Chondrocyte (in vitro differentiated cells): Measurements from ENCODE around the gene IGFL4. TPM values are rescaled to one million over a fixed set of nuclear protein-coding genes. Genes with fewer than 3 reads are reported as not detected.

ENCODE experiments used
- DNase-seq: peaks from one replicate; pipeline ENCODE4 v3.0.0; 2021; ENCODE audit warnings: mixed read lengths, low spot score
- H3K27ac Mint-ChIP-seq: one replicate; pipeline ENCODE4 v1.8.0; 2021; ENCODE audit warnings: mild to moderate bottlenecking, moderate library complexity, mixed read lengths; ENCODE audit not compliant: unreplicated experiment
- H3K27me3 Mint-ChIP-seq: 2 replicates; pipeline ENCODE4 v1.8.0; 2021; ENCODE audit warnings: low read depth, mixed read lengths
- H3K36me3 Mint-ChIP-seq: 2 replicates; pipeline ENCODE4 v1.8.0; 2021; ENCODE audit warnings: low read depth, mixed read lengths
- H3K4me1 Mint-ChIP-seq: 2 replicates; pipeline ENCODE4 v1.8.0; 2021; ENCODE audit warnings: low read depth, mild to moderate bottlenecking, mixed read lengths
- H3K4me3 Mint-ChIP-seq: one replicate; pipeline ENCODE4 v1.8.0; 2021; ENCODE audit warnings: mild to moderate bottlenecking, moderate library complexity, mixed read lengths; ENCODE audit not compliant: unreplicated experiment
- H3K9me3 Mint-ChIP-seq: 2 replicates; pipeline ENCODE4 v1.8.0; 2021; ENCODE audit warnings: low read depth, mixed read lengths
- total RNA-seq: library from RNA; stranded (reverse); gene quantifications from 3 replicates; pipeline ENCODE4 v1.2.1, GENCODE V29; 2021
- TF ChIP-seq, protein P1 (sequence below): fragments of 200-600 bp; sonication (generic); IDR thresholded peaks from 2 replicates; pipeline ENCODE4 v1.5.0; 2021; ENCODE audit warnings: antibody characterized with exemption, mild to moderate bottlenecking, moderate library complexity

IGFL4 gene
- total RNA-seq, 1 donor from 2014 or later = not detected

DNA sequence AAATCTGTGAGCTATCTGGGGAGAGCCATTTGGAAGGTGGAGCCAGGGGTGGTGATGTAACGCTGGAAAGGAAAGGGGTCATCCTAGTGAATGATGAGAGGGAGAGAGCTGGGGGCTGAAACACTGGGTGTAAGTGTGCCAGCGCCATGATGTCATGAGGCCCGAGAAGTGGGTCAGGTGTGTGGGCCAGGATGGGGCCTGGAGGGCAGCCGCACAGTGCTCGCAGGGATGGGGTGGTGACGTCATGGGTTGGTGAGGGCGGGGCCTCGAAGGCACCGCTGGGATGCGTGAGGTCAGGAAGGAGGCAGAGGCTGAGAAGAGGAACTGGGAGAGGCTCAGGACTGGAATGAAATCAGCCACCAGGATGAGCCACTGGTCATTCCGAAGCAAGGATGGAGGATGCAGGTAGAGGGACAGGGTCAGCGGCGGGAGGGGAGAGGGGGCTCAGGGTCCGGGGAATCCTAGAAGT is 41.1 kb downstream of the IGFL4 start:
- Mint-ChIP-seq H3K27ac (no peak overlapping the region), H3K4me3 (no peak overlapping the region), H3K27me3 (peaks cover 8% of the 10 kb centered on the region), H3K9me3 (no peaks in the 10 kb centered on the region), H3K36me3 (peaks cover 6% of the 10 kb centered on the region), H3K4me1 (peaks cover 13% of the 10 kb centered on the region)
- no peak for DNase-seq
- TF ChIP-seq, protein P1, sequence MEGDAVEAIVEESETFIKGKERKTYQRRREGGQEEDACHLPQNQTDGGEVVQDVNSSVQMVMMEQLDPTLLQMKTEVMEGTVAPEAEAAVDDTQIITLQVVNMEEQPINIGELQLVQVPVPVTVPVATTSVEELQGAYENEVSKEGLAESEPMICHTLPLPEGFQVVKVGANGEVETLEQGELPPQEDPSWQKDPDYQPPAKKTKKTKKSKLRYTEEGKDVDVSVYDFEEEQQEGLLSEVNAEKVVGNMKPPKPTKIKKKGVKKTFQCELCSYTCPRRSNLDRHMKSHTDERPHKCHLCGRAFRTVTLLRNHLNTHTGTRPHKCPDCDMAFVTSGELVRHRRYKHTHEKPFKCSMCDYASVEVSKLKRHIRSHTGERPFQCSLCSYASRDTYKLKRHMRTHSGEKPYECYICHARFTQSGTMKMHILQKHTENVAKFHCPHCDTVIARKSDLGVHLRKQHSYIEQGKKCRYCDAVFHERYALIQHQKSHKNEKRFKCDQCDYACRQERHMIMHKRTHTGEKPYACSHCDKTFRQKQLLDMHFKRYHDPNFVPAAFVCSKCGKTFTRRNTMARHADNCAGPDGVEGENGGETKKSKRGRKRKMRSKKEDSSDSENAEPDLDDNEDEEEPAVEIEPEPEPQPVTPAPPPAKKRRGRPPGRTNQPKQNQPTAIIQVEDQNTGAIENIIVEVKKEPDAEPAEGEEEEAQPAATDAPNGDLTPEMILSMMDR = no peak

DNA sequence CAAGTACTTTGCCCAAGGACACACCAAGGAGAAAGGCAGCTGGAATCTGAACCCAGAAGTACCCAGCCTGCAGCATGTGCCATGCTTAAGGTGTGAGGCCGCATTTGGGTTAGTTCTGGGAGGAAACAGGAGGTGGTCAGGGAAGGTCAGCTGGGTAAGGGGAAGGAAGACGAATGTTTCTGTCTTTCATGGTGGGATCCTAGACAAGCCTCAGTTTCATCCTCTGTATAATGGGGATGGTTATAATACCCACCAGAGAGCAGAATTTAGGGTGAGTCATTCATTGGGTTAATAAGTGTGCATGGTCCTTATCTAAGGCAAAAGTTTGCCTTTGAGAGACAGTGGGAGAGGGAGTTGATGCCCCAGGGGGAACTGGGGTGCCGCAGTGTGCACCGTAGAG is 42.0 kb downstream of the IGFL4 start:
- no peaks in the 10 kb centered on the region for H3K9me3 Mint-ChIP-seq
- TF ChIP-seq, protein P1 = no peak
- H3K27ac Mint-ChIP-seq = no peak overlapping the region
- peaks cover 13% of the 10 kb centered on the region for H3K4me1 Mint-ChIP-seq
- no peak for DNase-seq
- peaks cover 6% of the 10 kb centered on the region for H3K36me3 Mint-ChIP-seq
- peaks cover 8% of the 10 kb centered on the region for H3K27me3 Mint-ChIP-seq
- no peak overlapping the region for H3K4me3 Mint-ChIP-seq

DNA sequence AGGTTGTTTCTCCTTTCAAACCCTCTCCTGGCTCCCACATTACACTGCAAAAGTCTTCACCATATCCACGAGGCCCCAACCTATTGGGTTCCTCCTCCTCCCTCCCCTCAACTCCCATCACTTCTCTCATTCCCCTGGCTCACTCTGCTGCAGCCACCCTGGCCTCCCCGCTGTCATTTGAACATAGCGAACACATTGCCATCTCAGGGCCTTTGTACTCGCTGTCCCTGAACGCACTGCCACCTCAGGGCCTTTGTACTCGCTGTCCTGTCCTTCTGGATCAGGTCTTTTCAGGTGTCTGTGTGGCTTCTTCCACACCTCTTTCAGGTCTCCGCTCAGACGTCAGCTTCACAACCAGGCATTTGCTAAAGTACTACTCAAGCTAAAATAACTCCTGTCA is 43.9 kb downstream of the IGFL4 start:
- Mint-ChIP-seq H3K27me3 (peaks cover 8% of the 10 kb centered on the region), H3K27ac (no peak overlapping the region), H3K36me3 (peaks cover 5% of the 10 kb centered on the region), H3K4me3 (peak overlapping the region; percentile 38), H3K9me3 (no peaks in the 10 kb centered on the region), H3K4me1 (peaks cover 13% of the 10 kb centered on the region)
- DNase-seq = no peak
- TF ChIP-seq, protein P1 = no peak

DNA sequence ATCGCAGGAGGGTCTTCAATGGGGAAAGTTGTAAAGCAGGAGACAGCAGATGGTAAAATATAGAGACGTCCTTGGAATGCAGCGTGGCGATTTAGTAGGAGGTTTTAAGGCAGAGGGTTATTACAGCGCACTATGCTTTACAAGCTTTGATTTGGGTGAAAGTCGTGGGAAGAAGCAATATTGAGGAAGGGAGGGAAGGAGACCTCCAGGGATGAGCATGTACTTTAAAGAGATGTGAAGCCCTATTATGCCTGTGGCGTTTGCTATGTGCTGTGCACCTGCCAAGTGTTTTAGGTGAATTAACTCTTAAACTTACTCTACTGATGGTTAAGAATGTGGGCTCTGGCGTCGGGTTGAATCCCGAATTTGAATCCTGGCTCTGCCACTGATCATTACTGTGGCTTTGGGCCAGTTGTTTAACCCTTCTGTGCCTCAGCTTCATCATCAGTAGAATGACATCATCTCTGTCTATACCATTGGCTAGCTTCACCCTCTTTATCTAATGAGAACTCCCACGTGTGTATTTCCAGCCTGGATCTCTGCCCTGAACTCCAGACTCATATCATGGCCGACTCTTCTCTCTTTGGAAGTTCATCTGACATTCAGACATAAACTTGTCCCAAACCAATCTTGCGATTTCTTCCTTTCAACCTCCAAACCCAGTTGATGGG is 45.0 kb downstream of the IGFL4 start:
- Mint-ChIP-seq H3K27me3 (peaks cover 9% of the 10 kb centered on the region), H3K9me3 (no peaks in the 10 kb centered on the region), H3K36me3 (peaks cover 3% of the 10 kb centered on the region), H3K4me1 (peaks cover 13% of the 10 kb centered on the region), H3K27ac (no peak overlapping the region), H3K4me3 (no peak overlapping the region)
- no peak for DNase-seq
- TF ChIP-seq, protein P1 = no peak

DNA sequence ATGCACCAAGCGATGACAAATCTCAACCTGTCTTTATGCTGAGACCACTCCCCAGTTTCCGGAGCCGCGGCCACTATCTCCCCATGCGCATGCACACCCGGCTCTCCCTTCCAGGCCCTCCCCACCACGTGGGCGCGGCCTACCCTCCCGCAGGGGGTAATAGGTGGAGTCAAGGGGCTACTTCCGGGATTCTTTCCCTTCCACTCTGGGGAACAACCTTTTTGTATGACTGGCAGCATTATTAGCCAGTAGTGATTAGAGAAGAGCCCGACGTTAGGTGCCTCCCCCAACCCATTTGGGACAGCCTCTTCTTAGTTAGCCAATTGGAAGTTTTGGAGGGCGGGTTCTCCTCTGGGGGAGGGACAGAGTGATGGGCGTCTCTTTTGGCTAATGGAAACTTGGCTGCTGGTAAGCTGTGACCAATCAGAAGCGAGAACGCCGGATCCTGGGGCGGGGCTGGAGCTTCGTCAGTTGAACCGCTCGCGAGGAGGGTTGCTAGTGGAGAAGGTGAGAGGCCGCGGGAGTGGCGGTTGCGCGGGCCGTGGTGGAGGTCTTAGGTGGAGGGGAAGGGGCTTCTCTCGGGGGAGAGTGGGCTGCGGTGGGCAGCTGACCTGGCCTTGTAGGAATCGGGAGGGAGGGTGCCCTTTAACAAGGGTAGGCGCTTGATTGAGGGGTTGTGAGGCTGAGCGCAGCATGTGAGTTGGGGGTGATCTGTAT is 45.6 kb downstream of the IGFL4 start, which contains the start of gene CCDC61:
Gene CCDC61, plus strand, starts transcription at position 470 of the 717 bp plus-strand sequence. CDS start 7,552 bp downstream, outside the sequence.
- no peak for DNase-seq
- no peaks in the 10 kb centered on the region for H3K9me3 Mint-ChIP-seq
- H3K4me1 Mint-ChIP-seq = peaks cover 9% of the 10 kb centered on the region
- peaks cover 3% of the 10 kb centered on the region for H3K36me3 Mint-ChIP-seq
- H3K4me3 Mint-ChIP-seq = no peak within 1 kb of the TSS
- TF ChIP-seq, protein P1 = no peak
- H3K27me3 Mint-ChIP-seq = peaks cover 13% of the 10 kb centered on the region
- H3K27ac Mint-ChIP-seq = no peak within 1 kb of the TSS
